NCI-H1417 treated with DMSO at 0.1 percent for 48 hours (cell line): ENCODE data around the gene KRTAP12-2.
"Not testable (repeated sequence)": the region's sequence is repeated elsewhere in the genome, so short reads cannot be mapped to it uniquely, and the experiment has no call there.

Experiments used
- DNase-seq: peaks from one replicate; lab custom pipeline; 2025; lab: John Stamatoyannopoulos, UW

KRTAP12-2 gene

DNA sequence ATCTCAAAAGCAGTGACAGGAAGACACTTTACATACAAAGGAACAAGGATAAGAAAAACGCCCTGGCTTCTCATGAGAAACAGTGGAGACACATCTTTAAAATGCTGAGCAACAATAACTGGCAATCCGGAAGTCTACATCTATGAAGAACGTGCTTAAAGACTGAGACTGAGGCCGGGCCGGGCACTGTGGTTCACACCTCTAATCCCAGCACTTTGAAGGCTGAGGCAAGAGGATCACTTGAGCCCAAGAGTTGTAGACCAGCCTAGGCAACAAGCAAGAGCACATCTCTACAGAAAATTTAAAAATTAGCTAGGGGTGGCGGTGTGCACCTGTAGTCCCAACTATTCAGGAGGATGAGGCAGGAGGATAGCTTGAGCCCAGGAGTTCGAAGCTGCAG is 17.4 kb upstream of the KRTAP12-2 start:
- DNase-seq = no peak

DNA sequence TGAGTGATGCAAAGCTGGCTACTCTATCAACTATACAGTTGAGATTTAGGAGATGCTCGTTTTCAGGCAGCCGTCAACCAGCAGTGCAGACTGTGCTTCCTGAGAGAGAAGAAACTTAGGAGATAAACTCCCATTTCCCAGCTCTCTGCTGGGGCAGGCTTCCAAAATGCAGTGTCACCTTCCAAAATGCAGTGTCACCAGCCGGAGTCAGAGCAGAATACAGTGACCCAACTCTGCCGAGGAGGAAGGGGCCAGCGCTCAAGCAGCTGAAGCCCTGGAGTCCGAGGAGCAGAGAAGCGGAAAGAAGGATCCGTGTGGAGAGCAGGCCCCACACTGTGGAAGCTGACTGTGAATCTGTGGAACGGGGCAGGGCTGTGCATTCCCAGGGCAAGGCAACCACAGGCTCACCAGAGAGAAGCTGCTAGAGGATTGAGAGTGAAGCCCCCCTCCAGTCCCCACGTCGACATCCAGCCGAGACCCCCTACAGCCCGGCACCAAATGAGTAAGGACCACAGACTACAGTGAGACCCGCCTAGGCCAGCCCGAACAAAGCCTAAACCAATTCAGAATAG is 15.9 kb upstream of the KRTAP12-2 start:
- no peak for DNase-seq

DNA sequence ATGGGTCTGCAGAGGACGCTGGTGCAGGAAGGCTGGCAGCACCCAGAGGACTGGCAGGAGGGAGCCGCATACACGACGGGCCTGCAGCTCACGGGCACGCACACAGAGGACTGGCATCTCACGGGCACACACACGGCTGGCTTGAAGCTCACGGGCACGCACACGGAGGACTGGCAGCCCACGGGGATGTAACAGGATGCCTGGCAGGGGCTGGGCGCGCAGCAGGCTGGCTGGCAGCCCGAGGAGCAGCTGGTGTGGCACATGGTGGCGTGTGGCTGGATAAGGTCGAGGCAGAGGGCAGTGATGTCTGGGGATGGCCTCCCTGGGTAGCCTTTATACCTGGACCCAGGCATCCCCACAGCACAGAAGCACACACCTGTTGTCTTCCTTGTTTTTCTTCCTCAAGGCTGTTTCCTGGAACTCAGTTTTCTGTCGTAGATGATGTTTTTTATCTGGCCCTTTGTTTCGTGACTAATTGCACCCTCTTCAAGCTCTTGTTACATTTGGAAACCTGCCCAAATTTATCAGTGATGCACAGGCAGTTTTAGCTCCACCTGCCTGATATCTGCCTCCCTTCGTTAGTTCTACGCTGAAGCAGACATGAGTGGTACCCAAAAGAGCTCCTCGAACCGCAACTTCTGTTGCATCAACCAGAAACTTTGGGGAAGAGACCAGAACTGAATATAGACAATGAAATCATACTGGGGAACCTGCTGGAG is 15.3 kb upstream of the KRTAP12-2 start, which contains the start of gene KRTAP12-1:
Gene KRTAP12-1, minus strand, starts transcription at position 303 of the 719 bp plus-strand sequence. Its CDS starts 40 bp downstream, at position 263.
- peak; percentile 92 for DNase-seq

DNA sequence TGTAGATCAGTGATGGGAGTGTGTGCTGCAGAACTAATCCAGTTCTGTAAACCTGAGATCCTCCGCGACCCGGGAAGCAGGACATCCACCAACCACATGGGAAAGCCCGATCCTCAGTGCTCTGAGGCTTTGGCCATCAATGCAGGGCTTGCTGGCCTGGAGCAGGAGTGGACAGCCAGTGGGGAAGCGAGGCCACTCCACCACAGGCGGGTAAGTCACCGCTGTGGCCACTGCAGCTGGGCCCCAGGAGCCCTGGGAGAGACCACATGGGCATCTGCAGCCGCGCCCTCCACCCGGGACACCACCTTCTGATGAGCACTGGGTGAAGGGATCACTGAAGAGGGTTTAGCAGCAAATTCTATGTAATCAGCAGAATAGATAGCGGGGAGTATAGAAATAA is 14.4 kb upstream of the KRTAP12-2 start:
- no peak for DNase-seq

DNA sequence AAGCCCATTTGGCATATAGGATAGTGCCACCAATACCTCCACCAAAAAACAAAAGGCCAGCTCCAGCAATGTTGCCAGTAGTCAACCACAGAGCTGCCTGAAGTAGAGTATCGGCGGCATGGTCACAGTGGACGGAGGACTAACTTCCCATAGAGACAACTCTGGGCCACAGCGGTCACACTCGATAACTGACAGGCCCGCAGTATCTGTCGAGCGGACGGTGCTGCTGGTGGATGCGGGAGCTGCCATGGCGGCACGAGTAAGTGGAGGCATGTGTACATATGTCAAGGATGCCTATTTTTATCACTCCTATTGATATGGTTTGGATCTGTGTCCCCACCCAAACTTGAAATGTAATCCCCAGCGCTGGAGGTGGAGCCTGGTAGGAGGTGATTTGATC is 11.2 kb upstream of the KRTAP12-2 start:
- DNase-seq = no peak

DNA sequence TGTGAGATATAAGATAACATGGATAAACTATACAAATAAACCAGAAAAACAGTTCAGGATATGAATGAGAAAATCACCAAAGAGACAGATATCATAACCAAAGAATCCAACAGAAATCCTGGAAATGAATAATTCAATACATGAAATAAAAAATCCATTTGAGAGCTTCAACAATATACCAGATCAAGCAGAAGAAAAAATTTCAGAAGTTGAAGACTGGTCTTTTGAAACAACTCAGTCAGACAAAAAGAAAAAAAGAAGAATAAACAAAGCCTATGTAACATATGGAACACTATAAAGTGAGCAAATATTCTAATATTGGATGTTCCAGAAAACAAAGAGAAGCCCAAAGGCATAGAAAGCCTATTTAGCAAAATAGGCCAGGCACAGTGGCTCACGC is 5.2 kb upstream of the KRTAP12-2 start:
- no peak for DNase-seq

DNA sequence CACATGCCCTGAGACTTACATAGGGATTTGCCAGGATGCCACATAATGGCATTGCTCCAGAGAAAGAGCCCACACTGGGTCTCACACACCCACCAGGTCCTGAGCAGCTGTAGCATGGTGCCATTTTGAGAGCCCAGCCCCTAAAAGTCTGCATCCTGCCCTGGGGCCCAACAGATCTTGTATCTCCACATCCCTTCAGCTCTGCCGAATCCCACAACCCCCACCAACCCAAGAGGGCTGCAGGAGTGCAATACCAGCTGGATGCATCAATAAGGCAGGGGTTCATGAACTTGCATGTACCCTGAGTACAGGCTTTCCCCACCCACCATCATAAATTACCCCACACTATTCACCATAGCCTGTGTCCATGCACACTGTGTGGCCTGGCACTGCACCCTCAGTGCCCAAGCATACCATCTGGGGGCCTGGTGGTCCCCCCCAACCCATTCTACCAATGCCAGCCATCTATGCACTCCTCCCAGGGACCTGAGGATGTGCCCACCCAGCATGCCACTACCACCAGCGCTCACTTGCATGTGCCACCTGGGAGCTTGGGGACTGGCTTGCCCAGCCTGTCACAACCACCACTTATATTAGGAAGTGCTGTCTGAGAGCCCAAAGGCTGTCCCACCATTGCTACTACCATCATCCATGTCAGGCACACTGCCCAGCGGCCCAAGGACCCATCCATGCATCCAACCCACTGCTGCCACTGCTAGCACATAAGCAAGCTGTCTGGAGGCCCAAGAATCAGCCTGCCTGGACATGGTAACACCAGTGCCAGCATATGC is 4.1 kb upstream of the KRTAP12-2 start:
- DNase-seq = no peak

DNA sequence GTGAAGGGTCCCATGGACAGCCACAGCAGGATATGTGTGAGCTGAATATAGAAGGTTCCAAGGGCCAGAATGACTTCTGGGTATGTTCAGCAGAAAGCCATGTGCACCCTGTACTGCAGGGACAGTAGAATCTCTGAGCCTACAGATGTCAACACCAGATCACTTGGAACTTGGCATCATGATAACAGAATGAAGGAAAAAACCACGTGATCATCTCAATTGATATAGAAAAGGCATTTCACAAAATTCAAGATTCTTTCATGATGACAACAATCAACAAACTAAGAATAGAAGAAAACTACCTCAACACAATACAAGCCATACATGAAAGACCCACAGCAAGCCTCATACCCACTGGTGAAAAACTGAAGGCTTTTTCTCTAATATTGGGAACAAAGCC is 885 bp upstream of the KRTAP12-2 start:
- no peak for DNase-seq

DNA sequence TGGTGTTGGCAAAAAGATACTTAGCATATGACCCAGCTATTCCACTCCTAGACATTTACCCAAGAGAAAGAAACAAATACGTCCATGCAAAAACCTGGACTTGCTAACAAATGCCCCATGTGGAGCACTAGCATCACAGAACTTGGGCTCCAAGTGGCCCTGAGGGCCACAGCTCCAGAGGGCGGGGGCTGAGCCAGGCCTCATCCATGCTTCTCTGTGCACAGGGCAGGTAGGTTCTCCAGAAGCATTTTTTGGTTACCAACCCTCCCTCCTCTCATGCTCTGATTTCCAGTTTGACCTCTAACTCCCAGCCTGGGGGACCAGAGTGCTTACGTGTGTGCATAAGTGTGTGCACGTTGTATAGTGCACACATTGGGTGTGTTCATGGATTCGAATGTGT is 2.0 kb downstream of the KRTAP12-2 start:
- DNase-seq = no peak

DNA sequence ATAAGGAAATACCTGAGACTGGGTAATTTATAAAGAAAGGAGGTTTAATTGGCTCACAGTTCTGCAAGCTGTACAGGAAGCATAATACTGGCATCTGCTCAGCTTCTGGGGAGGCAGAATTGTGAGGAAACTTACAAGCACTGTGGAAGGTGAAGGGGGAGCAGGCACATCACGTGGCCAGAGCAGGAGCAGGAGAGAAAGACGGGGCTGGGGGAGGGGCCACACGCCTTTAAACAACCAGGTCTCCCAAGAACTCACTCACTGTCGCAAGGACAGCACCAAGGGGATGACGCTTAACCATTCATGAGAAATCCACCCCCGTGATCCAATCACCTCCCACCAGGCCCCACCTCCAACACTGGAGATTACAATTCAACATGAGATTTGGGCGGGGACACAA is 5.2 kb downstream of the KRTAP12-2 start:
- not testable (repeated sequence) for DNase-seq

DNA sequence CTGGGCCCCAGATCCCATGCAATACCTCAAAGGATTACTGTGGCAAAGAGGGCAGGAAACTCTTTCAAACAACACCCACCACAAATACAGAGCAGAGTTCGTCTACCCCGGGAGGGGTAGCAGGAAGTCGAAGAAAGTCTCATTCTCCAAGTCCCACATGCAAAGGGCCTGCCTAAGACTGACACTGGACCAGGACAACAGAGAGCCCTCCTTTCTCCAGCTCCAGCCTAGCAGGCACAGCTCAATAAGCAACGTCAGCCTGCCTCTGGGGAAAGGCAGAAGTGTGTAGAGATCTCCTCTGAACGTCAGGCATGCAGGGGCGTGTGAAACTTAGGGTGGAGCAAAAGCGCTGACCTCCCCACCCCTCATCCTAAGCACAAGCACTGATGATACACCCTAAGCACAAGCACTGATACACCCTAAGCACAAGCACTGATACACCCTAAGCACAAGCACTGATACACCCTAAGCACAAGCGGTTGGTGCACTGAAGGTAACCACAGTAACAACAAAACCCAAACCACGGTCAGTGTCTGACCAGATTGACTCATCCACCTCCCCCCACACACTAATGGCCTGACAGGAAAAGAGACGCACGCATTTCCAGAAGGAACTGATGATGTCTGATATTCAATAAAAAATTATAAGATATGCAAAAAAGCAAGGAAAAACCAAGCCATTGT is 7.7 kb downstream of the KRTAP12-2 start:
- DNase-seq = no peak

DNA sequence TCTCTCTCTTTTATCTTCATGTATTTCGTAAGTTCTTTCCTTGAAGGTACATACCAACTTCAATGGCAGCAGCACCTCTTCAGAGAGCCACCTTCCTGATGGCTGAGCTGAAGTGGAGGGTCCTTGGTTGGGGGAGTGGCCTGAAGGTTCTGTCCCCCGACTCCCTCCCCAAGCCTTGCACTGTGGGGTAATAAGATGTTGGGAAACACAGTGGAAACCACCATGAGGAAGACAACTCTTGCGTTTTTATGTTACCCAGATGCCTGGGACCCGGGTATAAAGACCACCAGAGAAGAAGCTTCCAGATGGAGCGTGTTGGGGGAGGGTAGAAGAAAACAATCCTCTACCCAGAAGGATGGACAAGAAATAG is 8.2 kb downstream of the KRTAP12-2 start:
- no peak for DNase-seq

DNA sequence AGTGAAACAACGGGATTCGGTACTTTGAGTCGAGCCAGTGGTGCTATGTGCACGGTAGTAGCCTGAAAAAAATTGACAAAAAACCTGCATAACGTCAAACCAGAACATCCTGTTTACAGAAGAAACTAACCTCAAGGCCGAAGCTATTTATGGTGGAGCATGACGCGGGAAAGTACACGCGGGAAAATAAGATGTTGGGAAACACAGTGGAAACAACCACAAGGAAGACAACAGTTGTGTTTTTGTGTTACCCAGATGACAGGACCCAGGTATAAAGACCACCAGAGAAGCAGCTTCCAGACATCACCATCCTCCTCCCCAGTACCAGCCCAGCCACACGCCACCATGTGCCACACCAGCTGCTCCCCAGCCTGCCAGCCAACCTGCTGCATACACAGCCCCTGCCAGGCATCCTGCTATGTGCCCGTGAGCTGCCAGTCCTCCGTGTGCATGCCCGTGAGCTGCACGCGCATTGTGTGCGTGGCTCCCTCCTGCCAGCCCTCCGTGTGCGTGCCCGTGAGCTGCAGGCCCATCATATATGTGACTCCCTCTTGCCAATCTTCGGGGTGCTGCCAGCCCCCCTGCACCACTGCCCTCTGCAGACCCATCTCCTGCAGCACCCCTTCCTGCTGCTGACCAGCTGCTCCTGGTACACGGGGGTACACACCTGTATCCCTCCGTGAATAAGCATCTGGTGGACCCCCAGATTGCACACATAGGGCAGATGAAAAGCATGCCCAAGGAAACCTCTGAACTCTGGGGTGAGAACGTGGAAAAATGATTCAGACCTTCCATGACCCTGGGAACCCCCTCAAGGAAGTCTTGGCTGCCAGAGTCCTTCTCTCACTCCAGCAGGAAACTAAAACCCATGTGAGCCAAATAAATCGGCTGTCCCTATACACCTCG is 8.8 kb downstream of the KRTAP12-2 start, which contains the start of gene KRTAP12-3:
Gene KRTAP12-3, plus strand, starts transcription at position 298 of the 906 bp plus-strand sequence. Its CDS starts 48 bp downstream, at position 346.
- no peak for DNase-seq

DNA sequence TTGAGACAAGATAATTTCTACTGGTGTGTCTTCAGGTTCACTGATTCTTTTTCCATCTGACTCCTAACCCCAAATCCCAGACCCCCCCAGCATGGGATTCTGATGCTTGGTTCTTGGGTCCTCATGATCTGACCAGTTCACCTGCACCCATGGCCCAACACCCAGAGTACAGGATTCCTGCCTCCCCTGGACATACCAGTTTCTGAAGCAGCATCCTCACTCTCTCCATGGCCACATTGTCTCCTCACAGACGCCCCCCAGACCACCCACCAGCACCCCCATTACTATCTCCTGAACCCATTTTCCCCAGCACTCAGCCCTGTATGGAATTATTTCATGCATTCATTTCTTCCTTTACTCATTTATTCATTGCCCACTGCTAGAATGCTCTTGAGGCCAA is 9.9 kb downstream of the KRTAP12-2 start:
- no peak for DNase-seq

DNA sequence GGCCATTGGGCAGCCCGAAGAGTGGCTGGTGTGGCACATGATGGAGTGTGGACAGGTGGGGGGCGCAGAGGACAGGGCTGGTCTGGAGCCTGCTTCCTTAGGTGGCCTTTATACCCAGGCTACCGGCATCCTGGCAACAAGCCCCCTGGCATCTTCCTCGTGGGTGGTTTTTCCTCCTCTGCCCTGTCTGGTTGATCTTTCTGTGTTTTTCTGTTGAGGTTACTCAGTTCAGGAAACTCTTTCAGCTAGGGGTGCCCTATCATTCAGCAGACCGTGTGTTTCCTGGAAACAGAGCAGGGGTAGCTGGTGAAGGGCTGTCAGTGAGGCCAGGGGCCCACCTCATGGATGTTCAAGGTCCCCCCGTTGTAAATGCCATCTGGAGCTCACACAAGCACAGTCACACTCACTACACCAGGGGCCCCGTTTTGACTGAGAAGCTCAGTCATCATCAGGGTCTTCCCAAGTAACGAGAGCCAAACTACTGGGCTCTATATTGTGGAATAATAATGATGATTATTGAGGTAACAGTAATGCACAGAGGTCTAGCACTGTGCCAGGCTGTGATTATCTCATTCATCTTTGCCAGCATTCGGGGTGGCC is 12.1 kb downstream of the KRTAP12-2 start, which contains the start of gene KRTAP12-4:
Gene KRTAP12-4, minus strand, starts transcription at position 84 of the 600 bp plus-strand sequence. Its CDS starts 45 bp downstream, at position 39.
- no peak for DNase-seq

DNA sequence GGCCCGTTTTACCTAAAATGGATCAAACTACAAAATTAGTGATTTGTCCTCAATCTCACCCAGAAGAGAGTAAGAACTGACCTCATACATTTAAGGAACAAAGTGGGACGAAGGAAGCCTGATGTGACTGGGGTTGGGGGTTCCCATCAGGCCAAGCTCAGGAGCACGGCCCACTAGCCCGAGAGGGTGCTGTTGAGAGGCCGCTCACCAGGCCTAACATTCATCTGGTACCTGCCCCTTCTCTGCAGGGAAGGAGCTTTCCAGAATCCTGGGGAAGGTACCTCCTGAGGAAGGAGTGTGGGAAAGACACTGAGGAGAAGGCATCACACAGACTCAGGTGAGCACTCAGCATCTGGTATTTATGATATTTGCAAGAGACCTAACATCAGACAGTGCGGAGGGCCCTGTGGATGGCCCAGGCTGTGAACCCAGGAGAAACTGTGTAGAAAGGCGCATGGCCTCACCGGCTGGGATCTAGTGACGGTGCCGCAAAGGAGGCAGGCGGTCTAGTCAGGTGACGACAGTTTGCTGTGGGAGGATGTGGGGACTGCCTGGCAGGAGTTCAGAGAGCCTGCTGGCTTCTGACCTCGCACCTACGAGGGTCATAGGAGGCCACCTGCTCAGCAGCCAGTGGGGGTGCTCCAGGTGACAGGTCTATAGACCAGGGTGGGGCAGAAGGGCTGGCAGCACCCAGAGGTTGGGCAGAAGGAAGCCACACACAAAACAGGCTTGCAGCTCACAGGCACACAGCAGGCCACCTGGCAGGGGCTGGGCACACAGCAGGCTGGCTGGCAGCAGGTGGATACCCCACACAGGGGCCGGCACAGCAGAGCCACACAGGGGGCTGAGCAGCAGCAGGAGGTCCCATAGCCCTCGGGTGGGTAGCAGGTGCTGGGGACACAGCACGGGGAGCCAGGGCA is 12.8 kb downstream of the KRTAP12-2 start:
- peak; percentile 76 for DNase-seq

DNA sequence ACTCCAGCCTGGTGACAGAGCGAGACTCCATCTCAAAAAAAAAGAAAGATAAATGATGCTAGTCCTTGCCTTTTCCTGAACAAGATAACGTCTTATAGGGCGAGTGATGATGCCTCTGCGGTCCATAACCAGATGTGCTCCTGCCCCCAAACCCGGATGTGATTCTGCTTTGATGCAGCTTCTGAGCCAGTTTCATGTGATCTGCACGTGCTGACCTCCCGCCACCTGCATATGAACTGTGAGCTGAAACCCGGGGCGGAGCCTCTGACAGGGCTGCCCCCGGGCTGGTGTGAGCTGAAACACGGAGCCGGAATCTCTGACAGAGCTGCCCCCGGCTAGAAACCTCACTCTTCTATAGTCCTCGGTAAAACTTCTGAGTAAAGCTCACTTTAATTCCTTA is 13.6 kb downstream of the KRTAP12-2 start:
- DNase-seq = no peak

DNA sequence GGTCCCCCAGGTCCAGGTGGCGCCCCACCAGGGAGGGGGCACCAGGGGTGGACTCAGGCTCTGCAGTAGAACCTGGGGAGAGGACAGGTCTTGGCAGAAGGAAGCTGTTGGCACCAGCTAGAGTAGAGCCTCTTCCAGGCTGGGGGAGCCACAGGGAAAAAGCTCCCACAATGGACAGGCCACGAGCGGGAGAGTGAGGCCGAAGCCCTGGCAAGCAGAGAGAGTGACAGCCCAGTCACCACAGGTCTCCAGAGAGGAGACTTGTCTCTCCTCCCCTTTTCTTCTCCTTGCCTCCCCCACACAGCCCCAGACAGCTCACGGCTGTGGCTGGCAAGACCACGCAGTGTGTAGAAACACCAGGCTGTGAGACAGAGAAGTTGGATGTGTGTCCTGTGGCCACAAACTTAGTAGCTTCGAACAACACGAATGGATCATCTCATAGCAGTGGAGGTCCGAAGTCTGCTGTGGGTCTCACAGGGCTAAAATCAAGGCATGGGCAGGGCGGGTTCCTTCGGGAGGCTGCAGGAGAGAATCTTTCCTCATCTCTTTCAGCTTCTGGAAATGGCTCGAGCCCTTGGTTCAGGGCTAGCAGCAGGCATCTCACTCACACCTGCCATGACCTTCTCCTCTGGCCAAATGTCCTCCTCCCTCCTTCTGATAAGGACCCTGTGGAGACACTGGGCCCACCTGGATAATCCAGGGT is 15.6 kb downstream of the KRTAP12-2 start:
- no peak for DNase-seq
